Measurements from ENCODE around the gene SUCLG1.

DNA sequence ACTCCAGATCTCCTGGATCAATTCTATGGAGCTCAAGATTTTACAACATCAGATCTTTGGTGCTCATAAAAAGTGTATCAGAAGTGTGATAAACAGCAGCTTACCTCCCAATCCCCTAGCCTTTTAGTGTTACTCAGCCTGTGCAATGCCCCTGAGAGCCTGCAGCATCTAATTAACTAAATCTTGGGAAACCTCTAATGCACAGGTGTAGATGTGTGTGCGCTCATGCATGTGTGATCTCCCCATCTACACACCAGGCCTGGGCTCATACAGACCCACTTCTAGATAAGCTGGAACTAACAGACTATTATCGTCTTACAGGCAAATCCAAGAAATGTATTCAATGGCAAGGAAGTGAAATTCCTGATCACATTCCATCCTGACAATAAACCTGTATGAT, 7.5 kb downstream of the SUCLG1 start:
- no peak for TF ChIP-seq CTCF (conservative IDR thresholded peaks at IDR 0.05; ENCODE audit: low read depth, low read length)
- no peak for TF ChIP-seq RAD21 (IDR thresholded peaks at IDR 0.05; ENCODE audit: low read length)
- TF ChIP-seq RFX5 (IDR thresholded peaks at IDR 0.05; ENCODE audit: low read depth, low read length) = no peak
- no peak for TF ChIP-seq POLR2A (IDR thresholded peaks at IDR 0.05; ENCODE audit: low read depth, low read length)
- TF ChIP-seq BHLHE40 (IDR thresholded peaks at IDR 0.05; ENCODE audit: low read depth, low read length) = no peak
- TF ChIP-seq MAZ (IDR thresholded peaks at IDR 0.05; ENCODE audit: borderline replicate concordance, low read depth, low read length) = no peak
- TF ChIP-seq CEBPB (IDR thresholded peaks at IDR 0.05; ENCODE audit: low read depth, low read length) = no peak
- TF ChIP-seq NFE2L2 (IDR thresholded peaks at IDR 0.05; ENCODE audit: low read depth, low read length) = no peak

Measured in IMR-90 (cell line).